22Rv1 (cell line): ENCODE results near the gene NFXL1.

Source experiments
- H3K27ac ChIP-seq: fragments of 450-650 bp; 2 replicates; pipeline ENCODE4 v1.5.1; 2017
- ZFX ChIP-seq: fragments of 450-650 bp; IDR thresholded peaks from 2 replicates; pipeline ENCODE4 v1.6.1; 2017; ENCODE audit warnings: antibody characterized with exemption, borderline replicate concordance
- TF ChIP-seq, protein P1 (sequence below): fragments of 450-650 bp; IDR thresholded peaks from 2 replicates; pipeline ENCODE4 v1.5.1; 2017; ENCODE audit warnings: mild to moderate bottlenecking

The NFXL1 gene

DNA sequence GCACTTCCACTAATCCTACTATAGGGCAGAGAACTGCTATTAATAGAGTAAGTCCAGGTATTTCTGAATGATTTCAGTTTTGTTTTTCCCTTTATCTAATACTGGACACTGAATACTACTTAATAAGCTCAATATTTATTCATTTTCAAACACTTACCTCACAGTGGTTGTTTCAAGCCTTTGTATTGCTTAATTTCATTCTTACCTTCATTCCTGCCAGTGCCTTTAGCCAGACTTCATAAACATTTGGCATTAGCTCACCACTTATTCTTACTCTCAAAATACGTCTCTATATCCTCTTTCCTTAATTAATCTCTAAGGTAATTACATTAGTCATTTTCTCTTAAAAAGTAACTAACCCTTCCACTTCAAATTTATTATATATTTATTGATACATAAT lies 57.7 kb downstream of the NFXL1 start:
- no peak for TF ChIP-seq ZFX
- TF ChIP-seq, protein P1, sequence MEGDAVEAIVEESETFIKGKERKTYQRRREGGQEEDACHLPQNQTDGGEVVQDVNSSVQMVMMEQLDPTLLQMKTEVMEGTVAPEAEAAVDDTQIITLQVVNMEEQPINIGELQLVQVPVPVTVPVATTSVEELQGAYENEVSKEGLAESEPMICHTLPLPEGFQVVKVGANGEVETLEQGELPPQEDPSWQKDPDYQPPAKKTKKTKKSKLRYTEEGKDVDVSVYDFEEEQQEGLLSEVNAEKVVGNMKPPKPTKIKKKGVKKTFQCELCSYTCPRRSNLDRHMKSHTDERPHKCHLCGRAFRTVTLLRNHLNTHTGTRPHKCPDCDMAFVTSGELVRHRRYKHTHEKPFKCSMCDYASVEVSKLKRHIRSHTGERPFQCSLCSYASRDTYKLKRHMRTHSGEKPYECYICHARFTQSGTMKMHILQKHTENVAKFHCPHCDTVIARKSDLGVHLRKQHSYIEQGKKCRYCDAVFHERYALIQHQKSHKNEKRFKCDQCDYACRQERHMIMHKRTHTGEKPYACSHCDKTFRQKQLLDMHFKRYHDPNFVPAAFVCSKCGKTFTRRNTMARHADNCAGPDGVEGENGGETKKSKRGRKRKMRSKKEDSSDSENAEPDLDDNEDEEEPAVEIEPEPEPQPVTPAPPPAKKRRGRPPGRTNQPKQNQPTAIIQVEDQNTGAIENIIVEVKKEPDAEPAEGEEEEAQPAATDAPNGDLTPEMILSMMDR, result no peak
- no peak overlapping the region for H3K27ac ChIP-seq

DNA sequence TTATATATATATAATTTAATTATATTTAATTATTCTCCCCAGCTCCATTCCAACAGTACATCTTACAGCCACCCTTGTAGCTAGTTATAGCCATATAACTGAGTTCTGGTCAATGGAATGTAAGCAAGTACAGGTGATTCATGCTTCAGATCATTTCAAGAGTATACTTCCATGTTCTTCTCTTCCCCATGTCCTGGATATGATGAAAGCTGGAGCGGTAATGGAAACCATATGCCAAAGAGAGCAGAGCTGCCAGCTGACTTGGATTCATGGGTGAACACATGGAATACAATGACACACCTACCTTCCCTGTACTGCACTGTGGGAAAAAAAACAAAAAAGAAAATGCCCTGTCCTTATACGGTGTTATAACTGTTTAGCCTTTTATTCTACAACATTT lies 59.0 kb downstream of the NFXL1 start:
- TF ChIP-seq, protein P1, result no peak
- TF ChIP-seq ZFX, result no peak

DNA sequence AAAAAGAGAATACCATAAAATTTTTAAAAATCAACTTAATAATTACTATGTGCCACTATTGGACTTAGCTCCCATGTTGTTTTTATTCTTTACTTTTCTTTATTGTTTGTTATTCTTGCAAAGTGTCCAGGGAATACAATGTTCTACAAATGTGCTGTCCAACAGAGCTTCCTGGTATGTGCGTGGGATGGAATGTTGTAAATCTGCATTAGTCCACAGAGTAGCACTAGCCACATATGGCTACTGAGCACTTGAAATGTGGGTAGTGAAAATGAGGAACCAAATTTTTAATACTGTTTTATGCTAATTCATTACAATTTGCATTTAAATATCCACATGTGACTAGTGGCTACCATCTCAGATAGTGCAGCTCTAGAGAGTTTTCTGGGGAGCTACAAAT lies 62.2 kb downstream of the NFXL1 start:
- H3K27ac ChIP-seq, result peak overlapping the region; percentile 61
- TF ChIP-seq, protein P1, result no peak
- TF ChIP-seq ZFX, result no peak

More for the DNA sequence above, 59.0 kb downstream of the NFXL1 start:
- H3K27ac ChIP-seq, result no peak overlapping the region

DNA sequence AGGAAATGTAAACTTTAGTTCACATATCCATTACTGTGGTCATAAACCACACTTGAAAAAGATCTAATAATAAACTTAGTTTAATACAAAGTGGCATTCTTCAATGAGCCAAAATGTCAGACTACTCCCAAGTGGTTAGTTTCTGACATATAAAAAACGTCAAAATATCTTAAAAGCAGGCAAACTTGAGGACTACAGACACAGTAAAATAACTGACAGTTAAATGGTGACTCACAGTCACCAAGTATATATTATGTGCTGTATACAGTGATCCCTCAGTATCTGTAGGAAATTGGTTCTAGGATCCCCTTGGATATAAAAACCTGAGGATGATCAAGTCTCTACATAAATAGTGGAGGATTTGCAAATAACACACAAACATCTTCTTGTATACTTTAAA lies 64.9 kb downstream of the NFXL1 start:
- H3K27ac ChIP-seq, result no peak overlapping the region
- TF ChIP-seq ZFX, result no peak
- TF ChIP-seq, protein P1, result no peak

DNA sequence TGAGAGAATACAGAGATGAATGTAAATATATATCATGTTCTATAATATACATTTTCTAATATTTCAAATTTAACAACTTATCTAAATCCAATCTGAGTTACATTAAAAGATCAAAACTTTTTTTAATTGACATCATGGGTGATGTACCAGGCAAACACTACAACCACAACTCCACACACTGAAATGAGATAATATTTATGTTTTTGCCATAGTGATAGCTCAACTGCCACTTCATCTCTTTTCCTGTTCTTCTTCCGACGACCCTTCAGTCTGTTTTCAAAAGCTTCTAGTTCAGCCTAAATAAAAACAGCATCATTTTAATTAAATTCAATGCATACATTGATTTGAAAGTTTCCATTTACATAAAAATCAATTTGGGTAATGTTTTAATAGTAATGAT lies 66.3 kb downstream of the NFXL1 start:
- H3K27ac ChIP-seq, result no peak overlapping the region
- no peak for TF ChIP-seq ZFX
- TF ChIP-seq, protein P1, result no peak

DNA sequence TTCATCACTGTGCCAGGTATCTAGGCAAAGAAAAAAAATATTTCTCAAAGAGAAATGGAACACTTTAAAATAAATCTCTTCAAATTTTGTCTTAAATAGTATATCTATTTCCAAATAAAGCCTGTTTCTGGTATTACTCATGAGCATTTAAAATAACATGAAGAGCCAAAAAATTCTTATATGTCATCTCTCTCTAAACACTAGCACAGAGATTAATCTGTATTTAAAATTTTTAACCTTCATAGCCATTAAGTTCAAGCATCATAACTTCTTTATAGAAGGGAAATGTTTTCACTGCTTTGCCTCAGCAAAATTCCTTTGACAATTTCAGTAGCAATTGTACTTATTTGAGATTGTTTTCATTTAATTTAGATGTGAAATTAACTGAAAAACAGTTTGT lies 71.4 kb downstream of the NFXL1 start:
- no peak for TF ChIP-seq ZFX
- TF ChIP-seq, protein P1, result no peak

DNA sequence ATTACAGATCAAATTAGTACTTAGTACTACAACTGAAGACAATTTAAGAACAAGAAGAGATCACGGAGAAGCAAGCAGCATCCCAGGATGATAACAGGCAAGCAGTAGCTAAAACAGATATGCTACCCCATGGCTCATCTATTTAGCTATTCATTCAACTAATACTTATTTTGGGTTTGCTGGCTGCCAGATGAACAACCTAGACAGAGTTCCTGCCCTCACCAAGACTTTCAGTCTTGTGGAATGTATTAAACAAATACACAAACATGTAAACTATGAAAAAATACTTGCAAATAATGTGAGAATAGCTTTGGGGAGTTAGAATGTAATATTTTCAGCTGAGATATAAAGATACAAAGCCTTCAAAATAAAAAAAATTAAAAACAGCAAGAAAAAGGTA lies 74.1 kb downstream of the NFXL1 start:
- TF ChIP-seq, protein P1, result no peak
- no peak for TF ChIP-seq ZFX
- H3K27ac ChIP-seq, result no peak overlapping the region

More for the DNA sequence above, 71.4 kb downstream of the NFXL1 start:
- no peak overlapping the region for H3K27ac ChIP-seq
